ENCODE measurements around the gene BDKRB2. TPM values are rescaled to one million over a fixed set of nuclear protein-coding genes. Genes with fewer than 3 reads are reported as not detected.

Gene BDKRB2
- polyA plus RNA-seq, 1 donor from 2014 or later, result not detected

GRCh38 chr14:96272777-96273473 lies 68.3 kb downstream of the BDKRB2 start:
- H3K36me3 ChIP-seq (ENCODE audit: insufficient read depth, low read length), result no peaks in the 10 kb centered on the region
- no peaks in the 10 kb centered on the region for H3K27me3 ChIP-seq (ENCODE audit: insufficient read depth, low read depth, low read length)
- no peak overlapping the region for H2AFZ ChIP-seq (ENCODE audit: low read depth, low read length)
- no peaks in the 10 kb centered on the region for H4K20me1 ChIP-seq (ENCODE audit: insufficient read depth)
- H3K27ac ChIP-seq (ENCODE audit: low read length), result no peak overlapping the region
- TF ChIP-seq REST (IDR thresholded peaks at IDR 0.05; ENCODE audit: borderline replicate concordance) (no peak), SMC3 (conservative IDR thresholded peaks at IDR 0.05; ENCODE audit: poor library complexity) (no peak), RAD21 (conservative IDR thresholded peaks at IDR 0.05) (no peak), MXI1 (conservative IDR thresholded peaks at IDR 0.05; ENCODE audit: poor library complexity, severe bottlenecking) (no peak), POLR2AphosphoS5 (IDR thresholded peaks at IDR 0.05) (no peak), EP300 (conservative IDR thresholded peaks at IDR 0.05; ENCODE audit: poor library complexity, severe bottlenecking) (no peak), TAF1 (IDR thresholded peaks at IDR 0.05; ENCODE audit: low read depth) (no peak), EZH2 (IDR thresholded peaks at IDR 0.05; ENCODE audit: borderline replicate concordance, insufficient read depth, low read length, poor library complexity, severe bottlenecking) (no peak)
- TF ChIP-seq, protein P1, sequence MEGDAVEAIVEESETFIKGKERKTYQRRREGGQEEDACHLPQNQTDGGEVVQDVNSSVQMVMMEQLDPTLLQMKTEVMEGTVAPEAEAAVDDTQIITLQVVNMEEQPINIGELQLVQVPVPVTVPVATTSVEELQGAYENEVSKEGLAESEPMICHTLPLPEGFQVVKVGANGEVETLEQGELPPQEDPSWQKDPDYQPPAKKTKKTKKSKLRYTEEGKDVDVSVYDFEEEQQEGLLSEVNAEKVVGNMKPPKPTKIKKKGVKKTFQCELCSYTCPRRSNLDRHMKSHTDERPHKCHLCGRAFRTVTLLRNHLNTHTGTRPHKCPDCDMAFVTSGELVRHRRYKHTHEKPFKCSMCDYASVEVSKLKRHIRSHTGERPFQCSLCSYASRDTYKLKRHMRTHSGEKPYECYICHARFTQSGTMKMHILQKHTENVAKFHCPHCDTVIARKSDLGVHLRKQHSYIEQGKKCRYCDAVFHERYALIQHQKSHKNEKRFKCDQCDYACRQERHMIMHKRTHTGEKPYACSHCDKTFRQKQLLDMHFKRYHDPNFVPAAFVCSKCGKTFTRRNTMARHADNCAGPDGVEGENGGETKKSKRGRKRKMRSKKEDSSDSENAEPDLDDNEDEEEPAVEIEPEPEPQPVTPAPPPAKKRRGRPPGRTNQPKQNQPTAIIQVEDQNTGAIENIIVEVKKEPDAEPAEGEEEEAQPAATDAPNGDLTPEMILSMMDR (IDR thresholded peaks at IDR 0.05; ENCODE audit: poor library complexity, severe bottlenecking), result no peak
- H3K9ac ChIP-seq (ENCODE audit: low read length), result no peak overlapping the region
- H3K4me3 ChIP-seq (ENCODE audit: low read length), result no peak overlapping the region
- H3K79me2 ChIP-seq (replicated peaks; ENCODE audit: insufficient read depth, low read length), result no peaks in the 10 kb centered on the region
- no peak overlapping the region for H3K4me2 ChIP-seq (ENCODE audit: low read length)
- no peaks in the 10 kb centered on the region for H3K9me3 ChIP-seq (ENCODE audit: low read length)
- no peaks in the 10 kb centered on the region for H3F3A ChIP-seq (ENCODE audit: insufficient read depth, low read length, poor library complexity, severe bottlenecking)
- H3K9me2 ChIP-seq (ENCODE audit: insufficient read depth, low read length), result no peaks in the 10 kb centered on the region

DNA sequence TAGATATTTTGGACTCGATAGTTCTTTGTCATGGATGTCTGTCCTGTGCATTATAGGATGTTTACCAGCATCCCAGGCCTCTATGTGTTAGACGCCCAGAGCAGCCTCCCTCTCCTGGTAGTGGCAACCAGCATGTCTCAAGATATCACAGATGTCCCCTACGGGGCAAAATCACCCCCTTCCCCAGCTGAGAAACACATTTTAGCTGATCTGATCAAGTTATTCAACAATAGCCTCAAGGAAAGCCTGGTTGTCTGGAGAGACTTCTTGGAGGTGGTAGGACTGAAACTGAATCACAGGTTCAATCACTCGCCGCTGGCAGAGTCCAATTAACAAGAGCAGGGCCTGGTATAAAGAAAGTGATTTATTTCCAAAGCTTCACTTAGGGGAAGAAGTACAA lies 69.0 kb downstream of the BDKRB2 start:
- H2AFZ ChIP-seq (ENCODE audit: low read depth, low read length), result no peak overlapping the region
- H3K36me3 ChIP-seq (ENCODE audit: insufficient read depth, low read length), result no peaks in the 10 kb centered on the region
- no peak overlapping the region for H3K27ac ChIP-seq (ENCODE audit: low read length)
- no peaks in the 10 kb centered on the region for H4K20me1 ChIP-seq (ENCODE audit: insufficient read depth)
- H3K4me3 ChIP-seq (ENCODE audit: low read length), result no peak overlapping the region
- H3F3A ChIP-seq (ENCODE audit: insufficient read depth, low read length, poor library complexity, severe bottlenecking), result no peaks in the 10 kb centered on the region
- H3K9ac ChIP-seq (ENCODE audit: low read length), result no peak overlapping the region
- no peaks in the 10 kb centered on the region for H3K27me3 ChIP-seq (ENCODE audit: insufficient read depth, low read depth, low read length)
- H3K4me2 ChIP-seq (ENCODE audit: low read length), result no peak overlapping the region
- no peak for TF ChIP-seq SMC3 (conservative IDR thresholded peaks at IDR 0.05; ENCODE audit: poor library complexity)
- TF ChIP-seq, protein P1 (IDR thresholded peaks at IDR 0.05; ENCODE audit: poor library complexity, severe bottlenecking), result no peak
- TF ChIP-seq EZH2 (IDR thresholded peaks at IDR 0.05; ENCODE audit: borderline replicate concordance, insufficient read depth, low read length, poor library complexity, severe bottlenecking), result no peak
- no peak for TF ChIP-seq POLR2AphosphoS5 (IDR thresholded peaks at IDR 0.05)
- TF ChIP-seq MXI1 (conservative IDR thresholded peaks at IDR 0.05; ENCODE audit: poor library complexity, severe bottlenecking), result no peak
- no peak for TF ChIP-seq REST (IDR thresholded peaks at IDR 0.05; ENCODE audit: borderline replicate concordance)
- TF ChIP-seq RAD21 (conservative IDR thresholded peaks at IDR 0.05), result no peak
- no peak for TF ChIP-seq EP300 (conservative IDR thresholded peaks at IDR 0.05; ENCODE audit: poor library complexity, severe bottlenecking)
- no peak for TF ChIP-seq TAF1 (IDR thresholded peaks at IDR 0.05; ENCODE audit: low read depth)
- H3K79me2 ChIP-seq (replicated peaks; ENCODE audit: insufficient read depth, low read length), result no peaks in the 10 kb centered on the region
- H3K9me2 ChIP-seq (ENCODE audit: insufficient read depth, low read length), result no peaks in the 10 kb centered on the region
- H3K9me3 ChIP-seq (ENCODE audit: low read length), result no peaks in the 10 kb centered on the region
